ENCODE results near the gene FERMT1. TPM values are rescaled to one million over a fixed set of nuclear protein-coding genes. Genes with fewer than 3 reads are reported as not detected.

FERMT1 gene
- total RNA-seq, 1 experiment from 2014 or later = 1.3 TPM

- no peak for DNase-seq (ENCODE audit: low spot score)
- no peak for TF ChIP-seq CTCF (conservative IDR thresholded peaks at IDR 0.05; ENCODE audit: low read depth, low read length)
- TF ChIP-seq EZH2 (IDR thresholded peaks at IDR 0.05; ENCODE audit: borderline replicate concordance, low read depth, low read length, poor library complexity, severe bottlenecking) = no peak
- intact Hi-C loops (cut with micrococcal nuclease; ENCODE audit: unreplicated experiment) = no loop called here
- H3K9me3 ChIP-seq (ENCODE audit: low read depth, low read length, poor library complexity, severe bottlenecking) = no peaks in the 10 kb centered on the region
- H3K27ac ChIP-seq (ENCODE audit: low read depth, low read length, poor library complexity, severe bottlenecking) = no peak overlapping the region
- BruUV-seq (replicated peaks) = no TSS peak
- CTCF ChIA-PET = interaction anchor here (0.6 kb wide), 1 partner anchor 289 kb away, joined by 3 read pairs; no protein-coding TSS in a partner anchor
- H3K27me3 ChIP-seq (replicated peaks; ENCODE audit: insufficient read depth, low read depth, low read length, poor library complexity) = peaks cover 8% of the 10 kb centered on the region
- no peak overlapping the region for H3K4me3 ChIP-seq (ENCODE audit: low read depth, low read length, poor library complexity, severe bottlenecking)
- H3K36me3 ChIP-seq (ENCODE audit: insufficient read depth, low read length, poor library complexity, severe bottlenecking) = no peaks in the 10 kb centered on the region
- no peaks in the 10 kb centered on the region for H3K4me1 ChIP-seq (ENCODE audit: insufficient read depth, low read length, poor library complexity, severe bottlenecking)
- POLR2A ChIA-PET (ENCODE audit: low non-redundant PET) = no interaction called here
These were observed 65.1 kb downstream of the FERMT1 start for GRCh38 chr20:6057691-6058090.

GRCh38 chr20:6057139-6057538 is 65.7 kb downstream of the FERMT1 start:
- Histone ChIP-seq H3K4me1 (ENCODE audit: insufficient read depth, low read length, poor library complexity, severe bottlenecking) (no peaks in the 10 kb centered on the region), H3K4me3 (ENCODE audit: low read depth, low read length, poor library complexity, severe bottlenecking) (no peak overlapping the region), H3K36me3 (ENCODE audit: insufficient read depth, low read length, poor library complexity, severe bottlenecking) (no peaks in the 10 kb centered on the region), H3K27ac (ENCODE audit: low read depth, low read length, poor library complexity, severe bottlenecking) (no peak overlapping the region), H3K27me3 (replicated peaks; ENCODE audit: insufficient read depth, low read depth, low read length, poor library complexity) (peaks cover 13% of the 10 kb centered on the region), H3K9me3 (ENCODE audit: low read depth, low read length, poor library complexity, severe bottlenecking) (no peaks in the 10 kb centered on the region)
- POLR2A ChIA-PET (ENCODE audit: low non-redundant PET) = no interaction called here
- DNase-seq (ENCODE audit: low spot score) = no peak
- CTCF ChIA-PET = interaction anchor here (0.6 kb wide), 1 partner anchor 288 kb away, joined by 3 read pairs; no protein-coding TSS in a partner anchor
- no peak for TF ChIP-seq CTCF (conservative IDR thresholded peaks at IDR 0.05; ENCODE audit: low read depth, low read length)
- TF ChIP-seq EZH2 (IDR thresholded peaks at IDR 0.05; ENCODE audit: borderline replicate concordance, low read depth, low read length, poor library complexity, severe bottlenecking) = no peak
- intact Hi-C loops (cut with micrococcal nuclease; ENCODE audit: unreplicated experiment) = no loop called here
- no TSS peak for BruUV-seq (replicated peaks)

GRCh38 chr20:6055981-6056569 is 66.8 kb downstream of the FERMT1 start:
- TF ChIP-seq CTCF (conservative IDR thresholded peaks at IDR 0.05; ENCODE audit: low read depth, low read length) = no peak
- TF ChIP-seq EZH2 (IDR thresholded peaks at IDR 0.05; ENCODE audit: borderline replicate concordance, low read depth, low read length, poor library complexity, severe bottlenecking) = no peak
- Histone ChIP-seq H3K4me1 (ENCODE audit: insufficient read depth, low read length, poor library complexity, severe bottlenecking) (no peaks in the 10 kb centered on the region), H3K27ac (ENCODE audit: low read depth, low read length, poor library complexity, severe bottlenecking) (no peak overlapping the region), H3K9me3 (ENCODE audit: low read depth, low read length, poor library complexity, severe bottlenecking) (no peaks in the 10 kb centered on the region), H3K4me3 (ENCODE audit: low read depth, low read length, poor library complexity, severe bottlenecking) (no peak overlapping the region), H3K36me3 (ENCODE audit: insufficient read depth, low read length, poor library complexity, severe bottlenecking) (no peaks in the 10 kb centered on the region), H3K27me3 (replicated peaks; ENCODE audit: insufficient read depth, low read depth, low read length, poor library complexity) (peaks cover 24% of the 10 kb centered on the region)
- intact Hi-C loops (cut with micrococcal nuclease; ENCODE audit: unreplicated experiment) = no loop called here
- no peak for DNase-seq (ENCODE audit: low spot score)
- CTCF ChIA-PET = no interaction called here
- BruUV-seq (replicated peaks) = no TSS peak
- POLR2A ChIA-PET (ENCODE audit: low non-redundant PET) = no interaction called here

All from A673 (cell line).